SK-N-MC (cell line): ENCODE results near the gene BCL2L1.
A peak's percentile ranks its signal among the peaks of the same experiment; 100 is the strongest.
"Not testable (repeated sequence)": the region's sequence is repeated elsewhere in the genome, so short reads cannot be mapped to it uniquely, and the experiment has no call there.

Source experiments
- DNase-seq: peaks from one replicate; pipeline ENCODE4 v3.0.0-alpha.2; 2011; ENCODE audit warnings: low read depth, low spot score
- H3K27ac ChIP-seq: fragments of 200-600 bp; sonication (generic); 2 replicates; pipeline ENCODE4 v1.5.1; 2016; ENCODE audit warnings: mixed run types
- H3K36me3 ChIP-seq: fragments of 200-600 bp; sonication (generic); 2 replicates; pipeline ENCODE4 v1.6.1; 2017; ENCODE audit warnings: antibody characterized with exemption, low read length, mixed read lengths; ENCODE audit not compliant: insufficient read depth
- H3K4me3 ChIP-seq: fragments of 200-600 bp; sonication (generic); 2 replicates; pipeline ENCODE4 v1.5.1; 2016
- H3K9ac ChIP-seq: fragments of 200-600 bp; sonication (generic); 2 replicates; pipeline ENCODE4 v1.8.0; 2017; ENCODE audit warnings: mixed run types, mixed read lengths; ENCODE audit not compliant: insufficient read length
- H3K9me3 ChIP-seq: fragments of 200-600 bp; sonication (generic); 2 replicates; pipeline ENCODE4 v1.6.1; 2017; ENCODE audit warnings: low read depth, mild to moderate bottlenecking, antibody characterized with exemption, low read length, moderate library complexity, mixed read lengths
- EZH2 ChIP-seq: fragments of 200-600 bp; sonication (generic); IDR thresholded peaks from one replicate; pipeline ENCODE4 v1.6.1; 2017; ENCODE audit warnings: antibody characterized with exemption
- FOXP2 ChIP-seq: optimal IDR thresholded peaks from 2 replicates; pipeline ENCODE3; 2011; ENCODE audit warnings: mild to moderate bottlenecking, moderate library complexity; ENCODE audit not compliant: insufficient read depth; ENCODE audit errors: extremely low read length, control extremely low read depth
- POLR2AphosphoS5 ChIP-seq: IDR thresholded peaks from 2 replicates; pipeline ENCODE4 v1.6.1; 2012; ENCODE audit warnings: mild to moderate bottlenecking, low read depth, low read length, borderline replicate concordance

Gene BCL2L1

GRCh38 chr20:31758521-31758920, 35.9 kb upstream of the BCL2L1 start:
- no peak for TF ChIP-seq POLR2AphosphoS5
- no peak for TF ChIP-seq EZH2
- Histone ChIP-seq H3K4me3 (no peak overlapping the region), H3K27ac (no peak overlapping the region), H3K36me3 (peaks cover 71% of the 10 kb centered on the region), H3K9me3 (no peaks in the 10 kb centered on the region), H3K9ac (no peak overlapping the region)
- DNase-seq: no peak

DNA sequence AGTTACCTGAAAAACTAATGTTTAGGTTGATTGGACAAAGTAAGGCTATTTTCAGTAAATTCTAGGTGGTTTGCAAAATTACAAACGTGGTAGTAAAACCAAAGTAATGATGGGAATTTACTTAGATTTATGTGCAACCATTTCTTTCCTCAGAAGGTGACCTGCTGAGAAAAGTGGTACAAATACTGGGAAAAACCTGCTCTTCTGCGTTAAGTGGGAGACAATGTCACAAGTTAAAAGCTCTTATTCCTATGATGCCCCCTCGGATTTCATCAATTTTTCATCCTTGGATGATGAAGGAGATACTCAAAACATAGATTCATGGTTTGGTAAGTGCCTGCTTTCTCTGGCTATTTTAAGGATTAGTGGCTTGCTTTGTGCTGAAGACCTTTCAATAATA, 34.6 kb upstream of the BCL2L1 start:
- Histone ChIP-seq H3K27ac (no peak overlapping the region), H3K36me3 (peaks cover 74% of the 10 kb centered on the region), H3K4me3 (no peak overlapping the region), H3K9me3 (no peaks in the 10 kb centered on the region), H3K9ac (no peak overlapping the region)
- DNase-seq: no peak
- no peak for TF ChIP-seq FOXP2
- no peak for TF ChIP-seq POLR2AphosphoS5
- no peak for TF ChIP-seq EZH2

- H3K36me3 ChIP-seq: peaks cover 60% of the 10 kb centered on the region
- no peak for DNase-seq
- no peak for TF ChIP-seq FOXP2
- TF ChIP-seq EZH2: no peak
- no peak for TF ChIP-seq POLR2AphosphoS5
- H3K9me3 ChIP-seq: no peaks in the 10 kb centered on the region
- H3K4me3 ChIP-seq: no peak overlapping the region
- H3K9ac ChIP-seq: no peak overlapping the region
- H3K27ac ChIP-seq: no peak overlapping the region
These were observed 28.5 kb upstream of the BCL2L1 start for GRCh38 chr20:31751126-31751525.

GRCh38 chr20:31749223-31749622, 26.6 kb upstream of the BCL2L1 start:
- Histone ChIP-seq H3K9me3 (no peaks in the 10 kb centered on the region), H3K36me3 (peaks cover 72% of the 10 kb centered on the region), H3K9ac (no peak overlapping the region), H3K27ac (no peak overlapping the region), H3K4me3 (no peak overlapping the region)
- no peak for DNase-seq
- TF ChIP-seq EZH2 (no peak), POLR2AphosphoS5 (no peak), FOXP2 (no peak)

DNA sequence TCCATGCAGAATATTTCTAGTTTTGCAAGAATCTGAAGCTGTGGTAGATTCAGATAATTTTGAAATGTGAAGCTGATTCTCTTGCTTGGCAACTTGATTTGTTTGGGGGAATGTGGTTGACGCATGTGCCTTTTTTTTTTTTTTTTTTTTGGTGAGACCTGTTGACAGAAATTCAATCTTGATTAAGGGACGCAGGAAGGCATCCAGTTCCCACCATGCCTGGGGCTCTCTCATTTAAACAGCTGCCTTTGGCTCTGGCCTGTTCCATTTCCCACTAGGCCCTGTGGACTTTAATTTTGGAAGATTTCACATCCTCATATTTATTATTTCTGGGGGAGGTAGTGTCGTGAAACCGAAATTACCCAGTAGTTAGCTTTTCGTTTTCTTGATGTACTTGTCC, 25.0 kb upstream of the BCL2L1 start:
- Histone ChIP-seq H3K36me3 (peaks cover 78% of the 10 kb centered on the region), H3K27ac (no peak overlapping the region), H3K9me3 (no peaks in the 10 kb centered on the region), H3K4me3 (no peak overlapping the region), H3K9ac (no peak overlapping the region)
- TF ChIP-seq POLR2AphosphoS5 (no peak), EZH2 (no peak)
- DNase-seq: no peak

GRCh38 chr20:31747028-31747427, 24.4 kb upstream of the BCL2L1 start:
- not testable (repeated sequence) for H3K27ac ChIP-seq, H3K4me3 ChIP-seq, DNase-seq, H3K9me3 ChIP-seq, H3K9ac ChIP-seq
- peaks cover 77% of the 10 kb centered on the region for H3K36me3 ChIP-seq

- no peak overlapping the region for H3K27ac ChIP-seq
- H3K36me3 ChIP-seq: peaks cover 77% of the 10 kb centered on the region
- no peak for DNase-seq
- no peak overlapping the region for H3K9ac ChIP-seq
- H3K4me3 ChIP-seq: no peak overlapping the region
- TF ChIP-seq POLR2AphosphoS5 (no peak), FOXP2 (no peak), EZH2 (no peak)
- H3K9me3 ChIP-seq: no peaks in the 10 kb centered on the region
These were observed 23.6 kb upstream of the BCL2L1 start for GRCh38 chr20:31746068-31746878.

- DNase-seq: no peak
- H3K27ac ChIP-seq: no peak overlapping the region
- no peak for TF ChIP-seq POLR2AphosphoS5
- TF ChIP-seq FOXP2: no peak
- TF ChIP-seq EZH2: no peak
- H3K9ac ChIP-seq: peak overlapping the region; percentile 84
- no peaks in the 10 kb centered on the region for H3K9me3 ChIP-seq
- H3K4me3 ChIP-seq: peak overlapping the region; percentile 79
- peaks cover 39% of the 10 kb centered on the region for H3K36me3 ChIP-seq
These were observed 18.1 kb upstream of the BCL2L1 start for GRCh38 chr20:31740656-31741323.

- H3K9ac ChIP-seq: peak overlapping the region; percentile 84
- TF ChIP-seq EZH2 (no peak), POLR2AphosphoS5 (no peak), FOXP2 (no peak)
- H3K9me3 ChIP-seq: no peaks in the 10 kb centered on the region
- DNase-seq: no peak
- peak overlapping the region; percentile 79 for H3K4me3 ChIP-seq
- H3K27ac ChIP-seq: peak overlapping the region; percentile 69
- peaks cover 33% of the 10 kb centered on the region for H3K36me3 ChIP-seq
These were observed 17.5 kb upstream of the BCL2L1 start for GRCh38 chr20:31740208-31740607.
